Right lung (tissue), 10 donors: Measurements from ENCODE around the gene FXYD1. TPM values are rescaled to one million over a fixed set of nuclear protein-coding genes. Genes with fewer than 3 reads are reported as not detected.
A peak's percentile ranks its signal among the peaks of the same experiment; 100 is the strongest.
"Not testable (repeated sequence)": the region's sequence is repeated elsewhere in the genome, so short reads cannot be mapped to it uniquely, and the experiment has no call there.

Experiments used
- DNase-seq, 2 donors: peaks; one replicate each; pipeline ENCODE4 v3.0.0-alpha.2; 2013
- long read RNA-seq, 8 donors: transcript quantifications; one replicate each; lab custom pipeline, GENCODE V29; 2026
- polyA plus RNA-seq, 5 donors: library from polyadenylated mRNA; unstranded; fragments of 120-200 nt; gene quantifications; one replicate each; pipeline versions ENCODE4 v1.2.1 to v1.2.3, GENCODE V29; 2013; ENCODE audit warnings: inconsistent platforms in 1 of 5, low replicate concordance in 1 of 5; ENCODE audit not compliant: insufficient read length in 5 of 5, insufficient read depth in 1 of 5

The FXYD1 gene
- 10 to 100 TPM; 39.2 to 70.2 (median 57.5) TPM for polyA plus RNA-seq
- long read RNA-seq, donor 1, transcript FXYD1-201 (8 exons, 592 nt) = major isoform, 33 of 49 reads
- long read RNA-seq, donor 1, transcript FXYD1-206 (8 exons, 486 nt) = minor isoform, 6 of 49 reads
- long read RNA-seq, donor 1, partial matches to known transcripts = 0 of 49 reads
- long read RNA-seq, donor 1, other reads (novel, unspliced or antisense) = 0 of 49 reads
- long read RNA-seq, donor 2, transcript FXYD1-201 (8 exons, 592 nt) = major isoform, 13 of 15 reads
- long read RNA-seq, donor 2, partial matches to known transcripts = 0 of 15 reads
- long read RNA-seq, donor 2, other reads (novel, unspliced or antisense) = 0 of 15 reads
- long read RNA-seq, donor 3, transcript FXYD1-201 (8 exons, 592 nt) = major isoform, 27 of 30 reads
- long read RNA-seq, donor 3, partial matches to known transcripts = 0 of 30 reads
- long read RNA-seq, donor 3, other reads (novel, unspliced or antisense) = 0 of 30 reads
- long read RNA-seq, donor 4, transcript FXYD1-201 (8 exons, 592 nt) = major isoform, 14 of 16 reads
- long read RNA-seq, donor 4, partial matches to known transcripts = 0 of 16 reads
- long read RNA-seq, donor 4, other reads (novel, unspliced or antisense) = 0 of 16 reads
- long read RNA-seq, donor 5, transcript FXYD1-201 (8 exons, 592 nt) = major isoform, 29 of 35 reads
- long read RNA-seq, donor 5, partial matches to known transcripts = 0 of 35 reads
- long read RNA-seq, donor 5, other reads (novel, unspliced or antisense) = 0 of 35 reads
- long read RNA-seq, donor 6, transcript FXYD1-201 (8 exons, 592 nt) = major isoform, 39 of 50 reads
- long read RNA-seq, donor 6, partial matches to known transcripts = 0 of 50 reads
- long read RNA-seq, donor 6, other reads (novel, unspliced or antisense) = 0 of 50 reads
- long read RNA-seq, donor 7, transcript FXYD1-201 (8 exons, 592 nt) = major isoform, 32 of 36 reads
- long read RNA-seq, donor 7, partial matches to known transcripts = 0 of 36 reads
- long read RNA-seq, donor 7, other reads (novel, unspliced or antisense) = 0 of 36 reads
- long read RNA-seq, donor 8, transcript FXYD1-201 (8 exons, 592 nt) = major isoform, 9 of 10 reads
- long read RNA-seq, donor 8, partial matches to known transcripts = 0 of 10 reads
- long read RNA-seq, donor 8, other reads (novel, unspliced or antisense) = 0 of 10 reads

DNA sequence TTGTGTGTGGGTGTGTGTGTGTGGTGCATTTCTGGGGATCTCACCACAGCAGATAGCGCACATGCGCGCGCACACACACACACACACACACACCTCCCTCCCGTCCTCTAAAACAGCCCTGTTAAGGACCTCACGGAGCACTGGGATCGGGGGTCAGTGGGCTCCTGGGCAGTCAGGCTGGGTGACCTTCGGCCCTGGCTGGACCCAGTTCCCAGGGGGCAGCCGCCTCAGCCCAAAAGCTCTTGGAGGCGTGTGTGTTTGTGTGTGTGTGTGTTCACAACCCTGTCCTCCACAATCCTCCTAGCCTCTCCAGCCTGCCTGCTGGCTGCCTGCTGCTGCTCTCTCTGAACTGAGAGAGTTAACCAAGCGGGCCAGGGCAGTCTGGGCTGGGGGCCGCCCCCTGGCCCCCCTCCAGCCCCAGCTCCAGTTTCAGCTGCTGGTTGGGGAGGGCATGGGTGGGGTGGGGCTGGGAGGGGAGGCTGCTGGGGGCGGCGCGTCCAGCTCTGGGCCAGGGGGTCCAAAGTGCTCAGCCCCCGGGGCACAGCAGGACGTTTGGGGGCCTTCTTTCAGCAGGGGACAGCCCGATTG, at the start of gene FXYD1:
Gene FXYD1, plus strand, starts transcription at position 520 of the 588 bp plus-strand sequence. CDS start 1,256 bp downstream, outside the sequence.
- peak; percentile 77 to 81 for DNase-seq

DNA sequence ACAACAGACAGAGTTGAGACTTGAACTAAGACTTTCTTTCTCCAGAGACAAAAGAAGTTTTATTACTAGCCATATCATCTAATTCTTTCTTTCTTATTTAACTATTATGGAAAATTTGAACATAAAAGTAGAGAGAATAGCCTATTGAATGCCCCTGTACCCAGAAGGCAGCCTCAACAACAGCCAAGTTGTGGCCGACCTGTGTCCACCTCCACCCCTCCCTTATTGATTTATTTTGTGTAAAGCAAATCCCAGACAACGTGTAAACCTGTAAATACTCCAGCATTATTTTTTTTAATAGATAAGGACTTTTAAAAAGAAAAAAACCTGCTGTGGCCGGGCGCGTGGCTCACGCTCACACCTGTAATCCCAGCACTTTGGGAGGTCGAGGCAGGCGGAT, 49.1 kb upstream of the FXYD1 start:
- DNase-seq = no peak

DNA sequence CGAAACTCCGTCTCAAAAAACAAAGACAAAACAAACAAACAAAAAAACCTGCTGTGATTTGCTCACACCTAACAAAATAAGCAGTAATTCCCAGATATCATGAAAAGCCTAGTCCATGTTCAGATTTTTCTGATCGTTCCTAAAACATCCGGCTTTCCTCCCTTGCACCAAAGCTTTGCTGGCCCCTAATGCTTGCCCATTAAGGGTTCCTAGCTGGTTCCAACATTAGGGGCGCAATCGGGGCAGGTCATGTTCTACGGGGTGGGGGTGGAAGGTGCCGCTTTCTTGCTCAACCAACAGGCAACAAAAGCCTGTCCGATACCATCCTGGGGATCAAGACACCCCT, 48.5 kb upstream of the FXYD1 start:
- no peak for DNase-seq

DNA sequence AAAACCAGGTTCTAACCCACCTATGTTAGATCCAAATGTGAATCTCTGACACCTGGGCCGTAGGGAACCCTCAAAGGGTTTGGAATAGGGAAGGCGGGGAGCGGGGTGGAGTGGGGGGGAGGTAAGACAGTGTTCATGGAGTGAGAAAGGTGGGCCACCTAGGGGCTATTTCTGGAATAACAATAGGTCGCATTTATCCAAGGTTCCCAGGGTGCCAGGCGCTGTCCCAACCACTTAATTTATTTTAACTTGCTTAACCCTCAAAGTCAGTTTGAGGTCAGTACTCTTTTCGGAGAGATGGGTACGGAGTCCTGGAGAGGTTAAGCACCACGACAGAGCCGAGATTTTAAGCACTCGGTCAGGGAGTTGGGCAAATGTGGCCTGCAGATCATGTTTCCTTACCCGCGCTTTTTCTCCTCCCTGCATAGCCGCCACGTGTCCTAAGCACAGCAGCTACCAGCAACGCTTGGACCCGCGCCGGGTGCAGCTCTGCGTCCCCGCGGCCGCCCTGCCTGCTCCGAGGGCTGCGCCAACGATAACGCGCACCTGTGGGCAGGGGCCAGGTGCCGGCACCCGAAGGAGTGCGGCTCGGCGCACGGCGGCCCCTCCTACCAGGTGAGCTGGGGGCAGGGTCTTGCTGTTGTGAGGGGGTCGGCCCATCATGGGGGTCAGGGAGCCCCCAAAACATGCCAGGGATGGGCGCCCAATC, 48.0 kb upstream of the FXYD1 start:
- peak; percentile 48 to 50 for DNase-seq

DNA sequence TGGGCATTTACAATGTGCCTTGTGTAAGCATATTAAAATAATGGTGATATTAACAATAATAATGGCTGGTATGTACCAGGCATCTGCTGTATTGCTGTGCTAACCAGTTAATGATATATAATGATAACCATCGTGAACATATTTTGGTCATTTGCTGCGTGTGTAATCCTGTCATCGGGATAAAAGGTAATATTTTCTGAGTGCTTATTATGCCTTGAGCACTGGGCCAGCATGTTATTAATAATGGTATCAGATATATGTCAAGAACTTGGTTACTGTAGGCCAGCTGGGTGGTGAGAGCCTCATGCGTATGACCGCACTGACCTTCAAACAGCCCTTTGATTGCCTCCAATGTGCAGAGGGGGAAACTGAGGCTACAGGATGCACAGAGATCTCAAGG, 45.2 kb upstream of the FXYD1 start:
- no peak for DNase-seq

DNA sequence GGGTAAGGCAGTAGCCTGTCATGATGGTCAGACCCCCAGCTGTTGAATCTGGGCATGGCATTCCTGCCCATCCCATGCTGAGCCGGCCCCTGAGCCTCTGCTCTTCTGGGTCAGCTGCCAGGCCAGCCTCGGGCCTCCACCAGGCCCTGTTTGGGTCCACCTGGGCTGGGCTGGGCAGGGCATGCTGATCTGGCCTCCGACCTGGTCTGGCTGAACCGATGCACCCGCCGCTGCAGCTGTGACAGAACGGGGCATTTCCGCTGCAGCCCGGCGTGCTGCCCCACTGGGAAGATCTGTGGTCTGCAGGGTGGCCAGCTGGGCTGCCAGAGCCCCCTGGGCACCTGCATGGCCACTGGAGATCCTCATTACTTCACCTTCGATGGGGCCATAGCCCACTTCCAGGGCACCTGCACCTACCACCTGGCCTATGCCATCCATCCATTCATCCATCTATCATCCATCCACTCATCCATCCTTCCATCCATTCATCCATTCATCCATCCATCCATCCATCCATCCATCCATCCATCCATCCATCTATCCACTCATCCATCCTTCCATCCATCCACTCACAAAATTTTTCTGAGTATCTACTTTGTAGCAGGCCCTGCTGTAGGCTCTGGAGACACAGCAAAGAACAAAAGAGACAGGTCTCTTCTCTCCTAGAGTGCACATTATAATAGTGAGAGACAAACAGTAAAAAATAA, 44.5 kb upstream of the FXYD1 start:
- no peak for DNase-seq

DNA sequence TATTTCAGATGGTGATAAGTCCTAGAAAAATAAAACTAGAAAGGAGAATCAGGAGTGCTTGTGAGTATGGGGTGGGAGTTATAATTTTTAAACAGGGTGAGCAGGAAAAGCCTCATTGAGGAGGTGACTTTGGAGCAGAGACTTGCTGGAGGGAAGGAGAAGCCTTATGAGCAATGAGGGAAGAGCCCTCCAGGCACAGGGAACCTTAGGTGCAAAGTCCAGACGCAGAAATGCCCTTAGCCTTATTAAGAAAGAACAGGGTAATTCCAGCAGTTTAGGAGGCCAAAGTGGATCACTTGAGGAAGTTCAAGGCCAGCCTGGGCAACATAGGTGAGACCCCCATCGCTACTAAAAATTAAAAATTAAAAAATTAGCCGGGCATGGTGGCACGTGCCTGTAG, 44.0 kb upstream of the FXYD1 start:
- no peak for DNase-seq

DNA sequence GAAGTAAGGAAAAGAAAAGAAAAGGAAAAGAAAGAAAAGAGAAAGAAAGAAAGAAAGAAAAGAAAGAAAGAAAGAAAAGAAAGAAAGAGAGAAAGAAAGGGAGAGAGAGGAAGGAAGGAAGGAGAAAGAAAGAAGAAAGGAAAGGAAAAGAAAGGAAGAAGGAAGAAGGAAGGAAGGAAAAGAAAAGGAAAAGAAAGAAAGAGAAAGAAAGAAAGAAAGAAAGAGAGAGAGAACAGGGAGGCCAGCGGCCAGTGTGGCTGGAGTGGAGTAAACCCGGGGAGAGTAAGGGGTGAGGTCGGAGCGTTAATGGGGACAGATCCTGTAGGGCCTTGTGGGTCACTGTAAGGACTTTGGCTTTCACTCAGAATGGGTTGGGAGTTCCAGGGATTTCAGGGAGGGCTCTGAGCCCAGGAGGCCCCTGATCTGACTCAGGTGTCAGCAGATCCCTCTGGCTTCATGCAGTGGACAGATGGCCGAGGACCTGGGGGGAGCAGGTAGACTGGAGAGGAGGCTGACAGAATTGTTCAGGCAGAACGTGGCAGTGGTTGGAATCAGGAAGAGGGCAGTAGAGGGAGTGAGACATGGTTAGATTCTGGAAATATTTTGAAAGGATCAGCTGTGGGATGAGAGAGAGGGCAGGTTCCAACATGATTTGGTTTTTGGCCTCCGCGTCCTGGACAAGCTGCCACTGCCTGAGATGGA, 42.8 kb upstream of the FXYD1 start:
- no peak for DNase-seq

DNA sequence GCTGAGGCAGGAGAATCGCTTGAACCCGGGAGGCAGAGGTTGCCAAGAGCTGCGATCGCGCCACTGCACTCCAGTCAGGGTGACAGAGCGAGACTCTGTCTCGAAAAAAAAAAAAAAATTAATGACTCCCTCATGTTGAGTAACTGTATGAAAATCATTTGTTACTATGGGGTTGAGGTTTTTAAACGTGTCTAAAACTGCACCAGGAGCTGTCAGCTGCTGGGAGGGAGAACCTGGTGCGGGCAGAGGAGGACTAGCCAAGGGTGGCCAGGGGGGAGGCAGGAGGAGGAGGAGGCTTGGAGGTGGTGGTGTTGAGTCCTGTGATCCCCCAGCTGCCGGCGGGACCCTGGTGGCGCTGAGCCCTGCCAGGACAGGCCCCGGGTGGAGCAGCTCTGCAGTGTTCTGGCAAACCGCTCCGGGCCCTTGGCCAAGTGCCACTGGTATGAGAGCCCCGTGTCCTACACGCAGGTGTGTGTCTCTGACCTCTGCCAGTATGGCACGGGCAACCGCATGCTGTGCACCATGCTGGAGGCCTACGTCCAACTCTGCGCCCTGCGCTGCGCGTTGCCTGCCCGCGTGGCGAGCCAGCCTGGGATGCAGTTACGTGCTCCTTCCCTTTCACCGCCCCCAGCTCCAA, 40.1 kb upstream of the FXYD1 start:
- DNase-seq = no peak

DNA sequence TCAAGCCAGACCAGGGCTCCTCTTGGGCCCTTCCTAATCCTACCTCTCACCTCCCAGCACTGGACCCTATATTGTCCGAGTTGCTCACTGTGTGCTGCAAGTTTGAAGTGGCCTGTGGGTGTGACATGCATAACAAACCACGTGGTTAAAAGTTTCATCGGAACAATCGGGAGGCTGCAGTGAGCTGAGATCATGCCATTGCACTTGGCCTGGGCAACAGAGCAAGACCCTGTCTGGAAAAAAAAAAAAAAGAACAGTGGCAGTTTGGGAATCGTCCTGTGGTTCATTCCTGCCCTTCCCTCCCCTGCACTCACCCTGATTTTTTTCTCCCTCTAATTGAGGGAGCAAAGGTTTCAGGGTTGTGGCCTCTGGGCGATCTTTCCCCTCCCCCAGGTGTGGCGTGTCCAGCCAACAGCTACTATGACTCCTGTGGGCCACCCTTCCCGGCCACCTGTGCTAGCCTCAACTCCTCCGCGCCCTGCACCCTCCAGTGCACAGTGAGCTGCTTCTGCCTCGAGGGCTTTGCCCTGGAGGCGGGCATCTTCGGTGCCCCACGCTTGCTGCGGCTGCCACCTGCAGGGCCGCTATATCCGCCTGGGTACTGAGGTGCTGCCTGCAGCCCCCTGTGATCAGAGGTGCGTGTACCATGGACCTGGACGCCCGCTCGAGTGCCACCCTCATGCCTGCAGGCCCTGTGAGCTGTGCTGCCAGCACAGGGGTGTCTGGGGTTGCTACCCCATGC, 39.3 kb upstream of the FXYD1 start:
- no peak for DNase-seq

DNA sequence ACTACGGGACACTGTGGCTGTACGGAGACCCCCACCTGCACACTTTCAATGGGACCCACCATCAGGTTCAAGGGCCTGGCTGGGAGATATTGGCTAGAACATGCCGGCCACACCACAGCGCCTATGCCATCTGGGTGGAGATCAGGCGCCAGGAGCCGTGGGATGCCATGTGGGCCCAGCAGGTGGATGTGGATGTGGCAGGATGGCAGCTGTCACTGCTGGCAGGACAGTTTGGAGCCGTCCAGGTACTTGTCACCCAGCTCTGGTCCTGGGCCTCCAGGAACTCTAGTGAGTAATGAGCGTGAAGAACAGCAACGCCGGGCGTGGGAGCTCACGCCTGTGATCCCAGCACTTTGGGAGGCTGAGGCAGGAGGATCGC, 38.7 kb upstream of the FXYD1 start:
- DNase-seq = no peak

DNA sequence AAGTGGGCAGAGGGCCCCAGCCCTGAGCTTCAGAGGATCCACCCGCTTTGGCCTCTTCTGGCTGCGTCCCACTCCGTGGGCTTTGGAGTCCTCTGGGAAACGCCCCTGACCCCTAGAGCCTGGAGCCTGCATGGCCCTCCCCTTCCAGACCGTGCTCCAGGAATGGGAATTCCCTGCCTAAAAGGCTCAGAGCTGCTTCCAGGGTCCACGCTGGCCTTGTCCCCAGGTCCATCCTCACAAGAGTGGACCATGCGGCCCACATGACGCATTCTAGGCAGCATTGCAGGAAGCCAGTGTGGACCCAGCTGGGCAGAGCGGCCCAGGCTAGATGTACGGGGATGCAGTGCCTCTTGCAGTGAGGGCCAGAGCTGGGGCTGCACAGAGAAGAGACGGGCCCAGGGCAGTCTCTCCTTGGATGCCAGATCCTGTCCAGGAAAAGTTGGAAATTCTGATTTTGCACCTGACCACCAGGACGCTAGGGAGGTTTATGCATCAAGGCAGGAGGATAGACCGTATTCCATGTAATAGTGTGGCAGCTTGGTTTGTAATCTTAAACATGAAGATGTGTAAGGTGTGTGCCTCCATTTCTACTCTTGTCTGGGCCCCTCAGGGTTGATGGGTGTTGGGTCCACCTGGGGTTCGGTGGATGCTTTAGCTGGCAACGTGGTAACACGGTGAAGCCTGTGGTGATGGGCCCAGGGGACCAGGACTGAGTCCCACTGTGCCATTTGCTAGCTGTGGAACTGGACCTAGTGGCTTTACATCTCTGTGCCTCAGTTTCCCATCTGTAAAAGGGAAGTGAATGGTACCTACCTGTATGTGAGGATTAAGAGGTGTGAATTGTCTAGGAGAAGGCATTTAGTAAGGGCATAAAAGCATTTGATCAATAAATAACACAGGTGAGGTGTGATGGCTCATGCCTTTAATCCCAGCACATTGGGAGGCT, 37.8 kb upstream of the FXYD1 start:
- DNase-seq = no peak

DNA sequence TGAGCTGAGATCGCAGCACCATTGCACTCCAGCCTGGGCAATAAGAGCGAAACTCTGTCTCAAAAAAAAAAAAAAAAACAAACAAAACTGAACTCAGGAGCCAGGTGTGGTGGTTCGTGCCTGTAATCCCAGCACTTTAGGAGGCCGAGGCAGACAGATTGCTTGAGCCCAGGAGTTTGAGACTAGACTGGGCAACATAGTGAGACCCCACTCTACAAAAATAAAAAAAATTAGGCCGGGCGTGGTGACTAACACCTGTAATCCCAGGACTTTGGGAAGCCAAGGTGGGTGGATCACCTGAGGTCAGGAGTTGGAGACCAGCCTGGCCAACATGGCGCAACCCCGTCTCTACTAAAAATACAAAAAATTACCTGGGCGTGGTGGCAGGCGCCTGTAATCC, 36.7 kb upstream of the FXYD1 start:
- not testable (repeated sequence) for DNase-seq

DNA sequence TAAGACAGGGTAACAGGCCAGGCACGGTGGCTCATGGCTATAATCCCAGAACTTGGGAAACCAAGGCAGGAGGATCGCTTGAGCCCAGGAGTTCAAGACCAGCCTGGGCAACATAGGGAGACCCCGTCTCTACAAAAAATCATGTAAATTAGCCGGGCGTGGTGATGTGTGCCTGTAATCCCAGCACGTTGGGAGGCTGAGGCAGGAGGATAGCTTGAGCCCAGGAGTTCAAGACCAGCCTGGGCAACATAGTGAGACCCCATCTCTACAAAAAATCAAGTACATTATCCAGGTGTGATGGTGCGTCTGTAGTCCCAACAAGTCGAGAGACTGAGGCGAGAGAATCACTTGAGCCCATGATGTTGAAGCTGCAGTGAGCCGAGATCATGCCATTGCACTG, 35.0 kb upstream of the FXYD1 start:
- DNase-seq = not testable (repeated sequence)

DNA sequence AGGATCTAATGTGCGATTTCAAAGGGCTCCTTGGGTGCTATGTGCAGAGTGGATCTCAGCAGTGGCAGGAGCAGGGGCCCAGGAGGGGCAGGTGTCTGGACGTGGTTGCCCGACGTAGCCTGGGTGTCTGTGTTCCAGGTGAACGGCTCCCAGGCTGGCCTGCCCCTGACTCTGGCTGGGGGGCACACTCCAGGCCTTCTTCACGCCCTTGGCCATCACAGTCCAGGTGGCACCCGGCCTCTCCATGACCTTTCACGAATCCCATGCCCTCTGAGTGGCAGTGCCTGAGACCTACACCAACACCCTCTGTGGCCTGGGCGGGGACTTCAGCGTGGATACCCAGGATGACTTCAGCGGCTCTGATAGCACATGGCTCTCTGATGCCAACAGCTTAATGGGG, 34.3 kb upstream of the FXYD1 start:
- DNase-seq = no peak

DNA sequence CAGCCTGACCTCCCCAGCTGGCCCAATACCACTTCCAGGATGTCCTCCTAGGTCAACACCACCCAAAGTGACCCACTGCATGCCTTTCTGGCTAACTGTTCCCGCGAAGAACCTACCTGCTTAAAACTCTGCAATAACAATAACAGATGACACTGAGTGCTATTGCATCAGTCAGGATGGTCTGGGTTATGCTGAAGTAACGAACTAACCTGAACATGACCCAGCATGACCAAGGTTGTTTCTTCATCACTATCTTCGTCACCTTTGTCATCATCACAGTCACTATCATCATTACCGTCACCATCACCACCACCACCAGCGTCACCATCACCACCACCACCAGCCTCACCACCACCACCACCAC, 33.6 kb upstream of the FXYD1 start:
- DNase-seq = no peak
